CD4-positive, alpha-beta T cell treated with Interleukin-12 subunit alpha and Interleukin-12 subunit beta, for 1 hour (primary cell): Measurements from ENCODE around the gene DSG2.

ENCODE experiments used
- DNase-seq: peaks from one replicate; pipeline ENCODE4 v3.0.0-alpha.2; 2020

Gene DSG2

DNA sequence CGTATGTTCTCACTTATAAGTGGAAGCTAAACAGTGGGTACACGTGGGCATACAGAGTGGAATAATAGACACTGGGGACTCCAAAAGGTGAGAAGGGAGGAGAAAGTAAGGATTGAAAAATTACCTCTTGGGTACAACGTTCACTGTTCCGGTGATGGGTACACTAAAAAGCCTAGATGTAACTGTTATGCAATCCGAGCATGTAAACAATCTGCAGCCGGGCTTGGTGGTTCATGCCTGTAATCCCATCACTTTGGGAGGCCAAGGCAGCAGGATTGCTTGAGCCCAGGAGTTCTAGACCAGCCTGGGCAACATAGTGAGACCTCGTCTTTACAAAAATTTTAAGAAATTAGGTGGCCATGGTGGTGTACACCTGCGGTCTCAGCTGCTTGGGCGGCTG lies 60.6 kb downstream of the DSG2 start:
- no peak for DNase-seq

DNA sequence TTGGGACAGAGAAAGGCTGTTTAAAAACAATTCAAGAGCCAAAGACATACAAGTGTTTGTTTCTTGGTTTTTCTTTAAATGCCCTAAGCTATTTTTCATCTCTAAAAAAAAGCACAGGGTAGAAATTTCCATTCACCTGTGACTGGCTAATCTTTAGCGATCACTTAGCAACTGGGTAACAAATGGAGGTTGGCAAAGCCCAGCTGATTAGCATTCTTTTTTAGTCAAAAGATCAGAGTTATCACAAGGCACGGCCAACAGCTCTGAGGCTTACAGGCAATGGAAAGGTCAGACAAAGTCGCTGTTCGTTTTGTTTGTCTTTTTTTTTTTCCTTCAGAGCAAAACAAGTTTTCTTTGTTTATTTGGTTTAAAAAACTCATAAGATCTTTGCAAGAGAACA lies 64.7 kb downstream of the DSG2 start:
- DNase-seq, result no peak

DNA sequence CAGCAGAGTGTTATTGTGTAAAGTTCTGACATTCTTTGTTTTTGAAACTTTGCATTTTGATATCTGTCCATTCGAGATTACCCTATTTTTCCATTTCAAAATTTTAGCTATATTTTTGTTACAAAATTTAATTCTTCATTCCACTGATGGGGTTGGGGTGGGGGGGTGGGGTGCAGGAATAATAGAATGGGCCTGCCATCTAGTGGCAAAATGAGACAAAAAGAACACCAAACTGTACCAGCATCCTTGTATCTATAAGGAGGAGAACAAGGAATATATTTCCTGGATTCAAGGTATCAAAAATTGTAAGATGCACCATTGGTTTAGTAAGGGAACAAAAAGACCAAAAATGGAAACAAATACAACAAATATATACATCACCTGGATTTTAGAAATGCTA lies 65.8 kb downstream of the DSG2 start:
- DNase-seq, result no peak

DNA sequence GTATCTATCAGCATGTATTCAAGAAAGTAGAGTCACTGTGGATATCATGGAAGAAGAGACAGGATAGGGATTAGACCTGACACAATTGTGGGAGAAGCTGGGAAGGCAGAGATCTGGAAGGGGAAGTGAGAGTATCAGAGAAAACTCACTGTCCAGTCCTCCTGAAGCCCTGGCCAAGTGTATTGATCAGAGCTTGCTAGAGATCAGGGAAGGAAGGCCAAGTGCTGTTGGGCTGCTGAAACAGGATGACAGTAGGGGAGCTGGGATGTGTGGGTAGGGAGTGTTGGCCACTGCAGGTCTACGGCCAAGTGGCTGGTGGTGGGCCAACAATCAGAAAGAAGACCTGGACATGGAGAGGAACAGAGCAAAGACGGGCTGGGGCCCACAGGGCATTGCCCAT lies 67.4 kb downstream of the DSG2 start:
- no peak for DNase-seq

DNA sequence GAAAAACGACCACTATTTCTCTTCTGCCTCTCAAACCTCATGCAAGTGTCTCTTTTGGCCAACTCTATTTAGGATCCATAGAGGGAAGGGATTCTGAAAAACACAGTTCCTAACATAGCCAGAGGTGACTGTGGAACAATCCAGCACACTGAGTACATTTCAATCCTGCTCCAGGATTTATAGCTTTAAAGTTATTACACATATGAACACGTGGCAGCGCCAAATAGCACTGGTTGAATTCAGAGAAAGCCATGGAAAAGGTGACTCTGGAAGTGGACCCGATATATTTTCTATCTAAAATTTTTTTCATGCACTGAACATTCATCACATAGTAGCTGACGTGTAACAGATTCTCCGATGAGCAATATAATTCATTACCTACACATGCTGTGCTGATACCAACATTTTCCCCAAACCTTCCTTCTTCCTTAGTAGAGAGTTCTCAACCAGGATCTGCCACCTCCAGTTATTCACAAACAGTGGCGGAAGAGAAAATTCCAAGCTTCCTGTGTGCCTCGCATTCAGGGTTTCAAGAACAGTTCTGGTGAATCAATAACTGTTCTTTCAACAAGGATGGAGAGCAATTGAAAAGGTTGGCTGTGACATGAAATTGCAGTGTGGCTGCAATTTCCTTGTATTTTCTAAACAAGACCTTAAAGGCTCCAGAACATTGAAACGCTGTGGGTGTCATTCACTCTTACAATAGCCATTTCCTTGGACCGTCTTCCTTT lies 68.0 kb downstream of the DSG2 start:
- DNase-seq, result no peak

DNA sequence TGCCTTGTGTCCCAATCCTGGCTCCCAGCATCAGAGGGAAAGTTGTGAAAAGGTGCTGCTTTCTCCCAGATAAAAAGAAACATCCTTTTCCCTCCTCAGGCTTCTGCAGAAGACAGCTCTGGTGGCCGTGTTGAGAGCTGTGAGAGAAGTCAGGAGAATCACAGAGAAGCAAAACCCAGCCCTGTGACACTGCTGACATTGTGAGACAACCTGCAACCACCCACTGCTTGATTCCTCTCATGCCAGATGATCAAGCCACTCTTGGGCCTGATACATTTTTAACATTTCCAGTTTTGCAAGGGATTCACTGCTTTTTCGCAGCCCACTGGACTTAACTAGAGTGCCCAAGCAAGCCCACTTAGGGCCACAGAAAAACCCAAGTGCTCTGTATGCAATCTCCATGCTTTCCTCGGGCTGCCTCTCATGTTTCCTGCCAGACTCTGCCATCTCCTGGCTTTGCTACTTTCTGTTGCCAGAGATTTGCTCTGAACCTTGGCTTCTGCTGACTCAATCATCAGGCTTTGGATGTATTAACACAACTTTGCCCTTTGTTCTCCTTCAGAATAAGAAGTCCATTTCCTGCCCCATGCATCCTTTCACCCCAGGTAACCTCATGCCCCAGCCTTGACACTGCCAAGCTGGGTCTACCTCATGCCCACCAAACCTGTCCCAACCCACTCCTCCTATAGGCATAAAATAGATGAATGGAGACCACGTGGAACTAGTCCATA lies 68.8 kb downstream of the DSG2 start:
- DNase-seq, result no peak

DNA sequence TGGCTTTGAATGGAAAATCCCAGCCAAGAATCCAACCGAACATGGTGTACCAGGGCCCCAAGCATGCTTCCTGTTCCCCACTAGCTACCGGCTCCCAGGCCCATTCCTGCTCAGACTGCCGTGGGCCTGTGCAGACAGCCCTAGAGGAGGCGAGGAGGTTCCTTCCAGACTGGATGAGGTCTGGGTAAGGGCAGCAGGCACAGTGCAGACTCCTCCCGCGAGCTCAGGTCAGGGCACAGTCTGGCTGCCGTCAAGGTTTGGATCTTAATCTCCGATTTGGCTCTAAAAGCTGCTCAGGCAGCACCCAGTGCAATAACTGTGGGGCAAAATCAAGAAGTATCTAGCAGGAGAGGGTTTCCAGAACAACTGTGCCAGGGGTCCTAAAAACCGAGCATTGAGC lies 74.4 kb downstream of the DSG2 start:
- no peak for DNase-seq

DNA sequence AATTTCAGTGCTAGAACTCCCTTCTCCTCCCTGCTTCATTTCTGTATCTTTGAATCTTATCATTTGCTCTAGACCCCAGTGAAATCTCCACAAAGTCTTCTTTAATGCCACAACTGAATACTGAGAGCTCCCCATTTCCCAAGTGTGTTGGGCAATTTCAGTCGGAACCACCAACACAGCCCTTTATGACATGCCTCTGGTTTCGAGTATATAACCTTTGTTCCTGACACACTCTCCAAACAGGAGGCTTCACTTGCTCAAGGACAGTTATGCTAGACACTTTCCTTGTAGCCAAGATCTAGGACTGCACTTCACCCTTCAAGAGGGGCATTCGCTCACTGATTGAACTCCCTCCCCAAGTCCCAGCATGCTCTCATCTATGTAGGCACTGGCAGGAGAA lies 75.1 kb downstream of the DSG2 start:
- no peak for DNase-seq

DNA sequence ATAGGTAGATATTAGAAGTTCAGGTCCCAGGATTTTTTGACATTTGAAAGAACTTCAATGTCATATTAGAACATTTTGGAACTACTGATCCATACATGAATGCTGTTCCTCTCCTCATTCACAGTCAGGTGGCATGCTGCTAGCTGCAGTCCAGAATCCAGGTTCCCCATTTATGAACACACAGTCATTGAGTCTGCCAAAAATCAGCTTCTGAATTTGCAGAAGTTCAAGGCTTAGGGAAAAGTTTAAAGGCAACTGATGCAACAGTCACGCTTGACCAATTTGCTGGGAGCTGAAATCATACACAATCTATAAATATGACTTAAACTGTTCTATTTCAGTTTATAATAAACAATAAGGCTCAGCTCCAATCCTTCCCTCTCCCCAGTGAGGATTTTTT lies 76.4 kb downstream of the DSG2 start:
- DNase-seq, result no peak

DNA sequence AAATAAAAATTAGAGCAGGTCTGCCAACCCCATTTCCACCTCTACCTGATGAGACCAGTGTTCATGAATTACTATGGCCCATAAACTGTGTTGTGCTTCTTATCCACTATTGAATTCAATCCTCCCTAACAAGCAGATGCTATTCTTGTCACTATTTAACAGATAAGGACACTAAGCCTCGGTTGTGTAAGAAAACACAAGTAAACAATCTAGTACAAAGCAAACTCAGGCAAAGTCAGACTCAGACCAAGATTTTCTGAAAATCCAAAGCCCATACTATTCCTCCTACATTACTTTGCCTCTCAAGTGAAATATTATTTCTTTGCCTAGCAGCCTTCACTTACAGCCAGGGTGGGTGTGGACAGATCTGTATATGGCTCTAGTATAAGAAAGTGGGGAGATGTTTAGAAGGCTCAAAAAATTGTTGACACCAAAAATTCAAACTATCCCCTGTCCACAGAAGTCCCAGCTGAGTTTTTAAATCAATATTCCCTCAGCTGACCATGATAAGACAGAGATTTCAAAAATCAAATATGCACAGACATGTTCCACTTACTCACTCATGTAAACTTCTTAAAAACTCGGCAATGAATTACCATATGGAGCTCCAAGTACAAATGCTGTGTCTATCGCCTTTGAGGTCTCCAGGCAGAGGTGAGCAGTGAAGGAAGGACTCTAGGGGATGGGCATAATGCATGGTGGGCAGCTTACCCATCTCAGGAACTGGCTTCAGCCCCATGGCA lies 77.7 kb downstream of the DSG2 start:
- no peak for DNase-seq

DNA sequence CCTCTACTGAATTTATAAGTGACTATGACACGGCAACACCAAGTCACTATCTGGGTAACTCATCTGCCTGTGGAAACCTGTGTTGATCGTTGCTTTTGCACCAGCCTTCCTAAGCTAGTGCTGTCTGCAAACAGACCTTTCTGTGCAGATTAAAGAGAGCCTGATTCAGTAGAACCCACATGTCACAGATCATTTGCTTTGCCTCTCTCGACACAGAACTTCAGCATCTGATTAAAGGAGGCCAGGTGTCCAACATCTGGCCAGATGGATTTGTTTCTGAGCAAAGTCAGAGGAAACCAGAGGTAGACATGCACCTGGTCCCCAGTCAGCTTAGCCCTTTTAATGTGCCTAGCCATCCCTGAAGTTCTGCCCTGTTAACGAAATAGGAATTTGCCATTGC lies 78.7 kb downstream of the DSG2 start:
- DNase-seq, result no peak

DNA sequence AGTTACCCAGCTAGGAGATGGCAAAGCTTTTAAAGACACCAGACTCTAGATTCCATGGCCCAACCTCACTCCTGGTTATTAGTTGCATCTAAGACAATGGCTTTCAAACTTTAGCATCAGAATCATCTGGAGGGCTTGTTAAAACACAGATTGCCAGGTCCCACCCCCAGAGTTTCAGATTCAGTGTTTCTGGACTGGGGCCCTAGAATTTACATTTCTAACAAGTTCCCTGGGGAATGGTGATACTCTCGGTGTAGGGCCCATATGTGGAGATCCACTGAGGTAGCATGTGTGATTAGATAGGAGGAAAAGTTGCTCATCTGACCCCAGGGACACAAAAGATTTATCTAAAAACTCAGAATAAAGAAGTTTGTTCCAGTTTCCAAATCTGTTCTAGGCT lies 79.2 kb downstream of the DSG2 start:
- no peak for DNase-seq

DNA sequence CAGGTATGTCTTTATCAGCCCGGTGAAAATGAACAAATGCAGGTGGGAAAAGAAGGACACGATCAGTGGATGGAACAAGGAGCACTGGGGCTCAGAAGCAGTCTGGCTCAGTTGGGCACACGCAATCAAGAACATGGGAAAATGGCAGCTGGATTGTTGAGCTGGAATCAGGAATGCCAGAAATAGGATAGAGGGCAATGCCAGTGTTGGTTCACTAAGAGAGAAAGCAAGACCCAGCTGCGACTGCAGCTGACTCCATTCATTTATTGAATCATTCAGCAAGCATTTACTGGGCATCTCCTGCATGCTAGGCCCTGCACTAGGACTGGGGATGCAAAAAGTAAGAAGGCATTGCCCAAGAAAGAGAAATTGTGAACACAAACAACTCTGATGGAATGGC lies 80.1 kb downstream of the DSG2 start:
- no peak for DNase-seq

DNA sequence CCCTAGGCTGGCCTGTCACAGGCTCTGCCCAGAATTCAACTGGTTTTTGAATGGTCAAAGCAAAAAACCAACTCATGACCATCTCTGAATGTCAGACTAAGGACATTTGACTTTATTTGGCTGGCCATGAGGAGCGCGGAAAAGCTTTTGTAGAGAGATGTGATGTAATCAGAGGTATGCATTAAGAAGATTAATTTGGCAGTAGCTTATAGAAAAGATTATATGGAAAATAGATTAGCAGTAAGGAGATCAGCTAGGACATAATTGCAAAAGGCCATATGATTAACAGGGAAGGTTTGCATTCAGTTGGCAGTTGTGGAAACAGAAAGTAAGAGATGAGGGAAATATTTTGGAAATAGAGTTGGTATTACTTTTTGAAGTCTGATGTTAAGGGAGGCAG lies 81.4 kb downstream of the DSG2 start:
- no peak for DNase-seq

DNA sequence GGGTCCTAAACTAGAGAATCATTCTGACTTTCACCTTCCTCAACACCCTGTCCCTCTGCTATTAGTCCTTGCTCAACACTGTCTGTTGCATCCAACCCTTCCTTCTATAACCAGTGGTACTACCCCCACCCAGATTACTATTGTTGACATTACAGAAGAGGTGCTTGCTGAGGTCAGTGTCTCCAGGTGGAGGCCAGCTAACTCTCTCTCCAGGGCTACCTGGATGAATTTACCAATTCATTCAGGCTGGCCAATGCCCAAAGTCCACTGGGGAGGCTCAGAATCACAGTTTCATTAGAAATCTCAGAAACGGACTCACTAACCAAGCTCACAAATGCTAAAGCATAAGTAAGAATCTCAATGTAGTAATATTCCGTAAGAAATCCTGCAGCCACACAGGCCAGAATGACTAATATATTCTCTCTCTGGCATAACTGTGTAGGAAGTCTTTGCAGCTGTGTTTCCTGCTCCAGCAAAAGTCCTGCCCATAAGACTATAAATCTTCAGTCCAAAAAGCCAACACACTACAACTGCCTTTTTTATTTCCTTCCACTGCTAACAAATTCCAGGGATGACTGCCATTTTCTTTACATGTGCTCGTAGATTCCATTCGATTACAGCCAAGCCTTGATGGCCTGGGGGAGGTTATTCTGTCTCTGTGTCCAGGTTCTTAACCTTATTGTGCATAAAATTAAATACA lies 83.7 kb downstream of the DSG2 start:
- DNase-seq, result no peak

DNA sequence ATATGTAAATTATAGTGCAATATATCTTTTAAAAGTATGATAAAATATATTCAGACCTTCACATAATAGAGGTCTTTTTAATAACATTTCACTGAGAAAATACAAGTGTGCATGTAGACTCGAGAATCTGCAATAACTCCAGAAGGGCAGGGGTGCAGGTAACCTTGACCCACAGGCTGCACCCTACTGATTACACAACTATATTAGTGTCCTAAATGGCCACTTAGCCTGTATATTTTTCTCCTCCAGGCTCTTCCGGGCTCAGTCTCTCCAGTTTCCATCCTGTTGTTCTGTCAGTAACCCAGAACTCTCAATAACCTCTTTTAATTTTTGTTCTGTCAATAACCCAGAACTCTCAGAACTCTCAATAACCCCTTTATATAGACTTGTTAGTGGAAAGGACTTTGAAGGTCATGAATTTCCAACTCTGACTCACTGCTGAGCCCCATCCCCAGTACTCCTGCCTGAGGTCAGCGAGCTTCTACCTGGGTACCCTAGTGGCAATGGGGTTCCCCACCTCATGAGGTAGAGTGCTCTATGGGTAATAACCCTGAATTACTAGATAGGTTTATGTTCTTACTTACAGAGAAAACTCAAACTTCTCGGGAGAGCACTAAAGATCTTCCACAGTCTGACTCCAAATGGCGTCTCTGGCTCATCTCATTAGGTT lies 85.3 kb downstream of the DSG2 start:
- no peak for DNase-seq

DNA sequence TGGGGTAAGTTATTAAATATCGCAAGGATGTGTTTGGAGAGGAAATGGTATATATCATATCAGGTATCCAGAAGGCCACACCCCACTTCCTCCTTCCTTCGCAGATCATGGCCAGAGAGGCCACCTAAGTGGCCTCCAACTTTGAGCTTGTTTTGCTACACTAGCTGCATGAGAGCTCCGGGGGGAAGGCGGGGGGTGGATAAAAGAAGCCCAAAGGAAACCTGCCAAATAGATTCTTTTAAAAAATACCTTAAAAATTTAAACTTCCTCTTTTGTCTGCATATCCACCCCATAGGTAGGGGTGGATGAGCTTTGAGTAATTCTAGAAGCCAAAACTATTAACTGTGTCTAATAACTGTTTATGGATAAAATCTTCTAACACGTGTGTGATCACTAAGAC lies 88.0 kb downstream of the DSG2 start:
- no peak for DNase-seq

DNA sequence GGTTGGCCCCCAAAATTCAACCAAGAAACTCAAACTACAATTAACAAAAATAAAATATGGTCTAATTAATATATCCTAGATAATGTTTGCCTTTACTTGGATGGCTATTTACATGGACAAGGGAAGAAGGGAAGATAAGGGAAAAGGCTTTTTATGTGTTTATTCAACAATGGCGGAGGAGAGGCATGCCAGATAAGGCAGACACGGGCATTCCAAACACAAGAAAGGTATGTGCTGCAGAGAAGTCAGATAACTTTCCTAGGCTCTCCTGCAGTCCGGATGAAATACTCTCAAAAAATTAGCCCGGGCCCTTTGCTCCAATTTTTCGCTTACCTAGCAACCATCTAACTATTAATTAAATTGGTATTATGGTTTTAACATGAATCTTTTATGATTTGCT lies 88.6 kb downstream of the DSG2 start:
- no peak for DNase-seq

DNA sequence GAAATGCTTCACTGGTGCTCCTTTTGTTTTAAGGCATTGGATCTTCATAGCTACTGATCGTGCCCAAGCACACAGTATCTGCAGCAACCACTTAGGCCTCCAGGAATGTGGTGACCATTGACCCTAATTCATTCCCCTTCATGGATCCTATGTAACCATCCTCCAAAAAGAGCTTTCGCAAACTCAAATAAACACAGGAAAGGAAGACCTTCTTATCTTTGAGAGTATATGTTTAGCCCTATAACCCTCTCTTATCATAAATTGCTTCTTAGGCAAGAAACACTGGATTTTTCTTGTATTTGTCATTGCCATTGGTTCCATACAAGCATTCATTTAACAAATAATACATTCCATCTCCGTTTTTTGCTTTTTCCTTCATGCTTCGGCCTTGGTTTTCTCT lies 89.6 kb downstream of the DSG2 start:
- DNase-seq, result no peak

DNA sequence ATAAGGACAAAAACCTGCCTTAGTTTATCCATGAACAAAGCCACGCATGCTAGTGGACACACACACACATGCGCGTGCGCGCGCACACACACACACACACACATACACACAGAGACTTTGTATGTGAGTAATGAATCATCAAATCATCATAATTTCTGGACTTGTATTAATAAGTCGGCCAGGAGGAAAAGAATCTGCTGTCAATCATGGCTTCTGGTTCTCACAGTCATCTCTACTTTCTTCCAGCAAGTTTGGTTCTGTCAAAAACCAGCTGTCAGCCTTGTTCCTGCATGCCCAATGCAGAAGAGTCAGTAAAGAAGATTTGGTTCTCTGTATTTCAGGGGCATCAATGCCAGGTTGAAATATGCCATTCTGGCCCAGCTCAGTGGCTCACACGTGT lies 92.6 kb downstream of the DSG2 start:
- no peak for DNase-seq

DNA sequence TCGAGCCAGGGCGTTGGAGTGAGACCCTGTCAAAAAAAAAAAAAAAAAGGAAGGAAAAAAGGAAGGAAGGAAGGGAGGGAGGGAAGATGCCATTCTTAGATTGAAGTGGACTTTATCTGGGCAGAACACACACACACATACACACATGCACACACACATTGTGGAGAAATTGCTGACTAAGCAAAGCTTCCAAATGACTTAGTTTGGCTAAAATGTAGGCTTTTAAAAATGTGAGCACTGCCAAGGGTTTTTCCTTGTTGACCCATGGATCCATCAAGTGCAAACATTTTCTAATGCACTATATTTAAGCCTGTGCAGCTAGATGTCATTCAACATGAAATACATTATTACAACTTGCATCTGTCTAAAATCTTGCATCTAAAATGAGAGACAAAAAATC lies 93.1 kb downstream of the DSG2 start:
- no peak for DNase-seq

DNA sequence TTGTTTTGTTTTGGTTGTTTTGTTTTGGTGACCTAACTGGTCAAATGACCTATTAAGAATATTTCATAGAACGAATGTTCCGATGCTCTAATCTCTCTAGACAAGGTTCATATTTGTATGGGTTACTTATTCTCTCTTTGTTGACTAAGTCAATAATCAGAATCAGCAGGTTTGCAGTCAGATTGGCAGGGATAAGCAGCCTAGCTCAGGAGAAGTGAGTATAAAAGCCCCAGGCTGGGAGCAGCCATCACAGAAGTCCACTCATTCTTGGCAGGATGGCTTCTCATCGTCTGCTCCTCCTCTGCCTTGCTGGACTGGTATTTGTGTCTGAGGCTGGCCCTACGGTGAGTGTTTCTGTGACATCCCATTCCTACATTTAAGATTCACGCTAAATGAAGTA lies 93.7 kb downstream of the DSG2 start, which contains the start of gene TTR:
TSS of gene TTR (plus strand) at position 250 of the 400 bp plus-strand sequence. CDS start at position 276, 26 bp downstream.
- no peak for DNase-seq
